Loucy (cell line): ENCODE data around the gene CACNA2D4.

ENCODE experiments used
- H2AFZ ChIP-seq: fragments of 200-600 bp; sonication (generic); 2 replicates; pipeline ENCODE4 v1.6.0; 2016; ENCODE audit warnings: antibody characterized with exemption, mild to moderate bottlenecking, low read length, moderate library complexity
- H3F3A ChIP-seq: fragments of 200-600 bp; 2 replicates; pipeline ENCODE4 v1.6.0; 2016; ENCODE audit warnings: antibody characterized with exemption, low read depth, mild to moderate bottlenecking
- H3K27me3 ChIP-seq: fragments of 200-600 bp; sonication (generic); 2 replicates; pipeline ENCODE4 v1.6.1; 2014; ENCODE audit warnings: low read length, mild to moderate bottlenecking; ENCODE audit not compliant: insufficient read depth, poor library complexity, severe bottlenecking
- H3K36me3 ChIP-seq: fragments of 200-600 bp; sonication (generic); 2 replicates; pipeline ENCODE4 v1.6.1; 2016; ENCODE audit warnings: low read length; ENCODE audit not compliant: insufficient read depth
- H3K4me1 ChIP-seq: fragments of 200-600 bp; sonication (generic); 2 replicates; pipeline ENCODE4 v1.5.1; 2014; ENCODE audit warnings: low read length, mild to moderate bottlenecking; ENCODE audit not compliant: insufficient read depth, poor library complexity, severe bottlenecking
- H3K4me2 ChIP-seq: fragments of 200-600 bp; sonication (generic); 2 replicates; pipeline ENCODE4 v1.6.0; 2014; ENCODE audit warnings: antibody characterized with exemption, low read length, low read depth, mild to moderate bottlenecking; ENCODE audit not compliant: poor library complexity, severe bottlenecking
- H3K4me3 ChIP-seq: fragments of 200-600 bp; sonication (generic); 2 replicates; pipeline ENCODE4 v1.5.1; 2014; ENCODE audit warnings: low read length, mild to moderate bottlenecking, mixed read lengths; ENCODE audit not compliant: poor library complexity, severe bottlenecking
- H3K79me2 ChIP-seq: fragments of 200-600 bp; sonication (generic); 2 replicates; pipeline ENCODE4 v1.6.1; 2014; ENCODE audit warnings: low read length; ENCODE audit not compliant: insufficient read depth
- H3K9ac ChIP-seq: fragments of 200-600 bp; sonication (generic); 2 replicates; pipeline ENCODE4 v1.6.0; 2014; ENCODE audit warnings: mild to moderate bottlenecking, low read depth, low read length, moderate library complexity; ENCODE audit not compliant: poor library complexity, severe bottlenecking
- H3K9me2 ChIP-seq: fragments of 200-600 bp; sonication (generic); replicated peaks from 2 replicates; pipeline ENCODE4 v1.6.1; 2016; ENCODE audit warnings: low read depth, low read length, mixed read lengths
- H3K9me3 ChIP-seq: fragments of 200-600 bp; sonication (generic); 2 replicates; pipeline ENCODE4 v1.6.1; 2014; ENCODE audit warnings: mild to moderate bottlenecking, antibody characterized with exemption, low read length, low read depth; ENCODE audit not compliant: insufficient read depth
- H4K20me1 ChIP-seq: fragments of 200-600 bp; sonication (generic); 2 replicates; pipeline ENCODE4 v1.6.0; 2014; ENCODE audit warnings: antibody characterized with exemption, low read length, mild to moderate bottlenecking; ENCODE audit not compliant: insufficient read depth, poor library complexity, severe bottlenecking
- EZH2phosphoT487 ChIP-seq: fragments of 200-600 bp; IDR thresholded peaks from 2 replicates; pipeline ENCODE4 v1.6.1; 2018; ENCODE audit warnings: antibody characterized with exemption, mild to moderate bottlenecking, moderate library complexity, borderline replicate concordance
- TF ChIP-seq, protein P1 (sequence below): fragments of 200-600 bp; sonication (generic); conservative IDR thresholded peaks from 2 replicates; pipeline ENCODE4 v1.5.1; 2014; ENCODE audit warnings: mild to moderate bottlenecking, antibody characterized with exemption, low read length

The CACNA2D4 gene

DNA sequence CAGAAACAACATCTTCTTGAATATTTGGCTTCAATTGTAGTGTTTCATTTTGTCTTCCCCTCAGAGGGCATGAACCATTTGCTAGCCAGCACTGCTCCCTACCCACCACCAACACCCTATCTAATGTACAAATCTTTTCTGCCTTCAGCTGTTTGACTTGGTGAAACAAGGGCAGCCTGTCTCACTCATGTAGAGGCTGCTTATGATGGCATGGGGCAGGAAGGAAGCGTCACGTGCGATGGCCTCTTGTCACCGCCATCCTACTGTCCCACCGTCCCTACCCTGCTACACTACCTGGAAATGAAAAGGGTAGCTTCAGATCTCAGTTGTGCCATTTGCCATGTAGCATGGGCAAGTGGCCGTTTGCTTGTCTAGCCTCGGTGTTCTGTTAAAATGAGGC lies 128.0 kb downstream of the CACNA2D4 start:
- no peak overlapping the region for H3K4me2 ChIP-seq
- no peaks in the 10 kb centered on the region for H4K20me1 ChIP-seq
- TF ChIP-seq, protein P1, sequence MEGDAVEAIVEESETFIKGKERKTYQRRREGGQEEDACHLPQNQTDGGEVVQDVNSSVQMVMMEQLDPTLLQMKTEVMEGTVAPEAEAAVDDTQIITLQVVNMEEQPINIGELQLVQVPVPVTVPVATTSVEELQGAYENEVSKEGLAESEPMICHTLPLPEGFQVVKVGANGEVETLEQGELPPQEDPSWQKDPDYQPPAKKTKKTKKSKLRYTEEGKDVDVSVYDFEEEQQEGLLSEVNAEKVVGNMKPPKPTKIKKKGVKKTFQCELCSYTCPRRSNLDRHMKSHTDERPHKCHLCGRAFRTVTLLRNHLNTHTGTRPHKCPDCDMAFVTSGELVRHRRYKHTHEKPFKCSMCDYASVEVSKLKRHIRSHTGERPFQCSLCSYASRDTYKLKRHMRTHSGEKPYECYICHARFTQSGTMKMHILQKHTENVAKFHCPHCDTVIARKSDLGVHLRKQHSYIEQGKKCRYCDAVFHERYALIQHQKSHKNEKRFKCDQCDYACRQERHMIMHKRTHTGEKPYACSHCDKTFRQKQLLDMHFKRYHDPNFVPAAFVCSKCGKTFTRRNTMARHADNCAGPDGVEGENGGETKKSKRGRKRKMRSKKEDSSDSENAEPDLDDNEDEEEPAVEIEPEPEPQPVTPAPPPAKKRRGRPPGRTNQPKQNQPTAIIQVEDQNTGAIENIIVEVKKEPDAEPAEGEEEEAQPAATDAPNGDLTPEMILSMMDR: no peak
- TF ChIP-seq EZH2phosphoT487: no peak

DNA sequence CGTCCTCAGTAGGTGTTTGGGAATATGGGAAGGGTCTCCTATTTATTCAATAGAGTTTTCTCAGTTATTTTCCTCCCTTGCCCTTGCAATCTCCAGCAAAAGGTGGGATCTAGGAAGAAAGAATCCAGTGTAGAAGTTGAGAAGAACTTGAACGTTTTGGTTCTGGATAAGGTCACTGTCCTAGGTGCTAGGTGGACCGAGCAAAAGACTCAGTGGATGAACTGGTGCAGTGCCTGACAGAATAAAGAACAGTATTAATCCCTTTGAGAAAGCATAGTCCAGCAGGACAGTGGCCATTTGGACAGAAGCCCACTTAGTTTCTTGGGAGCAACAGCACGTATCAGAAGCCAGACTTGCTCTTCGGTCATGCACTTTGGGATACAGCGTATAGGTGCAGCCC lies 130.7 kb downstream of the CACNA2D4 start:
- TF ChIP-seq, protein P1: no peak
- no peak for TF ChIP-seq EZH2phosphoT487
- Histone ChIP-seq H3F3A (no peaks in the 10 kb centered on the region), H2AFZ (no peak overlapping the region), H3K4me1 (peaks cover 13% of the 10 kb centered on the region), H3K79me2 (no peaks in the 10 kb centered on the region), H3K36me3 (peaks cover 53% of the 10 kb centered on the region), H3K9me3 (no peaks in the 10 kb centered on the region), H3K27me3 (no peaks in the 10 kb centered on the region), H4K20me1 (no peaks in the 10 kb centered on the region), H3K9ac (no peak overlapping the region), H3K4me2 (no peak overlapping the region), H3K9me2 (no peaks in the 10 kb centered on the region), H3K4me3 (no peak overlapping the region)

More for the DNA sequence above, 128.0 kb downstream of the CACNA2D4 start:
- Histone ChIP-seq H2AFZ (no peak overlapping the region), H3K4me1 (peaks cover 13% of the 10 kb centered on the region), H3K9me2 (no peaks in the 10 kb centered on the region), H3K27me3 (no peaks in the 10 kb centered on the region), H3K9ac (no peak overlapping the region), H3K79me2 (no peaks in the 10 kb centered on the region), H3K36me3 (peaks cover 28% of the 10 kb centered on the region; the same call in 1 of the 2 replicates), H3F3A (no peaks in the 10 kb centered on the region), H3K9me3 (no peaks in the 10 kb centered on the region), H3K4me3 (no peak overlapping the region)

DNA sequence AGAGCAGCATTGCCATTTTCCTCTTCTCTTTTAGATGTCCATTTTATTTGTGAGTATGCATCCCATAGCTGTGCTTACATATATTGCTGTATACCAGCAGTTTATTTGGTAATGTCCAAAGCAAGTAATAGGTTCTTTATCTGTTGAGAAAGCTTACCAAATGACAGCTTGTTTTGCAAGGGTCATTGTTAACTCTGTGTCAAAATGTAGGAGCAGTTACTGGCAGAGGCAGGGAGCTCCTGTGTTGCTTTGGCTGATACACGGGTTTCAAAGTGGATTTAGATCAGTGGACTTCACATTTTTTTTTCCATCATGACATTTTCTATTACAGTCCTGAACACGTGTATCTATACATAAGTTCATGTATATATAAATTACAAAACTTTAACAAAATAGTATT lies 136.2 kb downstream of the CACNA2D4 start:
- TF ChIP-seq, protein P1: no peak
- TF ChIP-seq EZH2phosphoT487: no peak
- no peaks in the 10 kb centered on the region for H3K27me3 ChIP-seq

More for the DNA sequence above, 136.2 kb downstream of the CACNA2D4 start:
- H3K79me2 ChIP-seq: no peaks in the 10 kb centered on the region
- H4K20me1 ChIP-seq: no peaks in the 10 kb centered on the region
- H3K4me2 ChIP-seq: no peak overlapping the region
- peaks cover 89% of the 10 kb centered on the region for H3K36me3 ChIP-seq
- no peaks in the 10 kb centered on the region for H3K9me3 ChIP-seq
- H3K4me3 ChIP-seq: no peak overlapping the region
- H3K9ac ChIP-seq: no peak overlapping the region
- no peak overlapping the region for H2AFZ ChIP-seq
- H3K4me1 ChIP-seq: no peaks in the 10 kb centered on the region
- H3K9me2 ChIP-seq: no peaks in the 10 kb centered on the region
- H3F3A ChIP-seq: no peaks in the 10 kb centered on the region
